GM11168 (cell line): Measurements from ENCODE around the gene SNX19.

ENCODE experiments used
- in situ Hi-C: fragments of 300-500 bp; cut with MboI; formaldehyde crosslinking; loops from one replicate; pipeline ENCODE4 v1.12.0; 2022; ENCODE audit warnings: low sequenced_read_pairs; ENCODE audit not compliant: unreplicated experiment

The SNX19 gene

GRCh38 chr11:130908061-130908460, 8.2 kb downstream of the SNX19 start:
- in situ Hi-C loops: loop anchor here (25.0 kb wide), 1 partner anchor 304 kb away; no protein-coding TSS in a partner anchor

- in situ Hi-C loops: loop anchor here (25.0 kb wide), 1 partner anchor 305 kb away; no protein-coding TSS in a partner anchor
These were observed 9.1 kb downstream of the SNX19 start for GRCh38 chr11:130907229-130907628.

- in situ Hi-C loops: loop anchor here (25.0 kb wide), 1 partner anchor 306 kb away; no protein-coding TSS in a partner anchor
These were observed 9.7 kb downstream of the SNX19 start for GRCh38 chr11:130906616-130907015.

- in situ Hi-C loops: loop anchor here (25.0 kb wide), 1 partner anchor 307 kb away; no protein-coding TSS in a partner anchor
These were observed 10.8 kb downstream of the SNX19 start for GRCh38 chr11:130905512-130905911.

- in situ Hi-C loops: loop anchor here (25.0 kb wide), 1 partner anchor 308 kb away; no protein-coding TSS in a partner anchor
These were observed 11.9 kb downstream of the SNX19 start for GRCh38 chr11:130904380-130904779.

- in situ Hi-C loops: loop anchor here (25.0 kb wide), 1 partner anchor 310 kb away; no protein-coding TSS in a partner anchor
These were observed 13.9 kb downstream of the SNX19 start for GRCh38 chr11:130902380-130902779.

- in situ Hi-C loops: no loop called here
These were observed 17.2 kb downstream of the SNX19 start for GRCh38 chr11:130899106-130899505.

- in situ Hi-C loops: no loop called here
These were observed 18.8 kb downstream of the SNX19 start for GRCh38 chr11:130897262-130898182.

GRCh38 chr11:130894322-130895025, 21.8 kb downstream of the SNX19 start:
- in situ Hi-C loops: no loop called here

- in situ Hi-C loops: no loop called here
These were observed 23.4 kb downstream of the SNX19 start for GRCh38 chr11:130892861-130893260.

GRCh38 chr11:130891326-130891725, 25.0 kb downstream of the SNX19 start:
- in situ Hi-C loops: no loop called here

GRCh38 chr11:130890039-130890745, 26.1 kb downstream of the SNX19 start:
- in situ Hi-C loops: no loop called here

GRCh38 chr11:130888790-130889189, 27.5 kb downstream of the SNX19 start:
- in situ Hi-C loops: no loop called here

GRCh38 chr11:130886704-130887103, 29.6 kb downstream of the SNX19 start:
- in situ Hi-C loops: no loop called here

GRCh38 chr11:130882138-130882551, 34.1 kb downstream of the SNX19 start:
- in situ Hi-C loops: no loop called here

- in situ Hi-C loops: no loop called here
These were observed 34.7 kb downstream of the SNX19 start for GRCh38 chr11:130881475-130882137.

GRCh38 chr11:130879836-130880235, 36.4 kb downstream of the SNX19 start:
- in situ Hi-C loops: no loop called here

- in situ Hi-C loops: no loop called here
These were observed 39.1 kb downstream of the SNX19 start for GRCh38 chr11:130876931-130877915.

GRCh38 chr11:130876100-130876499, 40.2 kb downstream of the SNX19 start:
- in situ Hi-C loops: no loop called here
